Right lobe of liver (tissue), 4 donors: ENCODE data around the gene OR13J1.

Experiments used
- POLR2A ChIP-seq: fragments of 450-650 bp; IDR thresholded peaks from one replicate; pipeline ENCODE4 v1.6.1; 2017; ENCODE audit warnings: antibody characterized with exemption, mild to moderate bottlenecking
- TF ChIP-seq, protein P1 (sequence below), 4 donors: fragments of 200-600 bp in 3 of 4; fragments of 450-650 bp in 1 of 4; IDR thresholded peaks; one replicate each; pipeline versions ENCODE4 v1.5.1 to v1.8.0; 2016 to 2022; ENCODE audit warnings: antibody characterized with exemption in 4 of 4, mild to moderate bottlenecking in 2 of 4
- donor health status: DM: no; HTN: no; CAD: no.
- donor health status: DM: no; HTN: no; CAD: no.
- donor health status: DM: no; HTN: yes; CAD: no.

DNA sequence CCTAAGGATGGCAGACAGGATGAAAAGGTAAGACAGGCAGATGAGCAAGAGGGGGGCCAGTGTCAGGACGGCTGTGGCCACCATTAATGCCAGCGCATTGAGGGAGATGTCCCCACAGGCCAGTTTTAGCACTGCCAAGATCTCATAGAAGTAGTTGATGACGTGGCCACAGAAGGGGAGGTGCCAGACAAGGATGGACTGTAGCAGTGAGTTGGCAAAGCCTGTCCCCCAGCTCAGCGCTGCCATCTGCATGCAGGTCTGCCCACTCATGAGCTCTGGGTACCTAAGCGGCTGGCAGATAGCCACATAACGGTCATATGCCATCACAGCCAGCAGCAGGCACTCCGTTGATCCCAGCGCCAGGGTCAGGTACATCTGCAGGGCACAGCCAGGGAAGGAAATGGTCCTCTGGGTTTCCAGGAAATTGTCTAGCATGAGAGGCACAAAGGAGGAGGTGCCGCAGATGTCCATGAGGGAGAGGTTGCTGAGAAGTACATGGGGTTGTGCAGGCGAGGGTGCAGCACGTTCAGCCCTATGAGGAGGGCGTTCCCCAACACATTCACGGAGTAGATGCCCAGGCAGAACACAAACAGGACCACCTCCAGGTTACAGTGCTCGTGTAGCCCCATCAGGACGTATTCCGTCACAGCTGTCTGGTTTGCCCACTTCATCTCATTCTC is 10.8 kb downstream of the OR13J1 start:
- TF ChIP-seq, protein P1, sequence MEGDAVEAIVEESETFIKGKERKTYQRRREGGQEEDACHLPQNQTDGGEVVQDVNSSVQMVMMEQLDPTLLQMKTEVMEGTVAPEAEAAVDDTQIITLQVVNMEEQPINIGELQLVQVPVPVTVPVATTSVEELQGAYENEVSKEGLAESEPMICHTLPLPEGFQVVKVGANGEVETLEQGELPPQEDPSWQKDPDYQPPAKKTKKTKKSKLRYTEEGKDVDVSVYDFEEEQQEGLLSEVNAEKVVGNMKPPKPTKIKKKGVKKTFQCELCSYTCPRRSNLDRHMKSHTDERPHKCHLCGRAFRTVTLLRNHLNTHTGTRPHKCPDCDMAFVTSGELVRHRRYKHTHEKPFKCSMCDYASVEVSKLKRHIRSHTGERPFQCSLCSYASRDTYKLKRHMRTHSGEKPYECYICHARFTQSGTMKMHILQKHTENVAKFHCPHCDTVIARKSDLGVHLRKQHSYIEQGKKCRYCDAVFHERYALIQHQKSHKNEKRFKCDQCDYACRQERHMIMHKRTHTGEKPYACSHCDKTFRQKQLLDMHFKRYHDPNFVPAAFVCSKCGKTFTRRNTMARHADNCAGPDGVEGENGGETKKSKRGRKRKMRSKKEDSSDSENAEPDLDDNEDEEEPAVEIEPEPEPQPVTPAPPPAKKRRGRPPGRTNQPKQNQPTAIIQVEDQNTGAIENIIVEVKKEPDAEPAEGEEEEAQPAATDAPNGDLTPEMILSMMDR (IDR thresholded peaks at IDR 0.05) = no peak
- TF ChIP-seq POLR2A = no peak
